ENCODE measurements around the gene MROH2A. TPM values are rescaled to one million over a fixed set of nuclear protein-coding genes. Genes with fewer than 3 reads are reported as not detected.
"Not testable (repeated sequence)": the region's sequence is repeated elsewhere in the genome, so short reads cannot be mapped to it uniquely, and the experiment has no call there.

Gene MROH2A, protein sequence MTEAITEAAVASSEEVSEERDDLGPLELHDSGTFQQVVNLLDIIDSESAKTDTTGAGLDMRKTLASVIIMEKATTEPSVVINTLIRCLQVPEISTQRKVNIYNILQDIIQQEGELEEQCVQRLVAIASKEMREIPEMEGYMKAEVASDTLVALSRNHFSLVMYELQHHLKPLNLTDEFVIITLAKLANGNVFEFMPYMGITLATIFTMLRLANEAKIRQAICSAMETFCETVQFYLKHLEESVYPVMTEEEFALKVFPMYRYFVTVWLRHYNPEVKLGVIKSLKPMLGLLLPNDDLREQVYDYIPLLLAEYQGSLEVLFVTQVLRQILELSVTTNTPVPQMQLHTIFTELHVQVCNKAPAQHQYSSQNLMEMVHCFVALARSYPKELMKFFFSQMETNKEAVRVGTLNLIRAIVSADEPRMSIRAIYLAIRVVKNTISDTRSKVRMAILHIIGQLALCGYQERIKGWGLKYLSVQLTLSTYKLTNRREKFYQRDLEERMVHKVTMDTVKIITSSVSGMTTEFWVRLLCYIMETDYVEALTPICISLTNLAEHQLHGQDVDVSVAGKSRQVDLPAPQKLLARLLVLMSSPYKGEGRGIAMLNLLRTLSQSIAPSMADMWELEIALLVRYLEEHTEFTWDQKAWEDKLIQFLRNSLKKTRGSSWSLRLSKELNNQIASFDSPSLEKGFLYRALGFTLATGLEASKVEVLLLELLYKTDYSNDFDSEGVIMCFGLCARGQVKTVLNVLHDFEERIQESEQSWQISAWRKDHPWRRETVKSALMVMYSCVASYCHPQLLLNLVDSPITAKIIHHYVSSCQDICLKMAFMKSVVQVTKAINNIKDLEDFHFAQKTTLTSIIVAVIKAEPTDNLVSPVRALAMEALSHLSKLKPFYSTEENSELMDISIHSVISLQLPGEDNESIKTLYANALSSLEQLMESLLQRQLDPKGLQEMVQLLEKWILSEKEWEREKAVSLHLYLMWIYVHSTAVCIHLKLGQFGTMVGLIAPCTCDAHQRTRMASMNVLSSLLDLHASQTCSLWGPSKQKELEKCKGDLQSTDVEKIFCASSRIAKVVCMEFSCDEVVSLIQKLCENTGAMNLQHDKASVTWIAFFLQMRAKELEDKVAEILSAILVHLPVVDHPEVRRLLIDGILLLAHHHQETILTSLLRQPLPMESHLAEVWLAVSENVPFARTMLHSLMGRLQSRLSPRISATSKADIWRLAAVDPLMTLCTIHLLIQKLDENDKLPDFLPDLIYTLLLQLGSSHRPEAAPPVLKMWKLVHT (N-terminal part only)
- not detected for polyA plus RNA-seq

- peaks cover 3 to 12% (median 5%) of the 10 kb centered on the region in 3 donors for H3K27me3 Mint-ChIP-seq (ENCODE audit: low read depth in 3 of 3)
- H3K36me3 Mint-ChIP-seq: peaks cover 0 to 4% (median 0%) of the 10 kb centered on the region in 3 donors
- DNase-seq: no peak
- no peaks in the 10 kb centered on the region for H3K4me1 Mint-ChIP-seq
- no peak within 1 kb of the TSS for H3K27ac Mint-ChIP-seq
- peaks cover 0 to 8% (median 0%) of the 10 kb centered on the region in 6 donors for H3K9me3 Mint-ChIP-seq
- no peak within 1 kb of the TSS for H3K4me3 Mint-ChIP-seq
These were observed at the start of gene MROH2A for GRCh38 chr2:233778030-233778429. TSS of gene MROH2A (plus strand) at chr2:233778330. CDS start at chr2:233779359, 1,029 bp downstream.

GRCh38 chr2:233728723-233729301 is 49.3 kb upstream of the MROH2A start, which contains the start of gene UGT1A3:
TSS of gene UGT1A3 (plus strand) at chr2:233729042. CDS start at chr2:233729127, 85 bp downstream.
- H3K9me3 Mint-ChIP-seq: no peaks in the 10 kb centered on the region
- H3K27ac Mint-ChIP-seq: no peak within 1 kb of the TSS
- H3K27me3 Mint-ChIP-seq (ENCODE audit: low read depth in 3 of 3): peaks cover 2 to 15% (median 8%) of the 10 kb centered on the region in 3 donors
- no peaks in the 10 kb centered on the region for H3K36me3 Mint-ChIP-seq
- H3K4me3 Mint-ChIP-seq: no peak within 1 kb of the TSS
- no peak for DNase-seq
- H3K4me1 Mint-ChIP-seq: no peaks in the 10 kb centered on the region

GRCh38 chr2:233736868-233737653 is 41.1 kb upstream of the MROH2A start:
- DNase-seq, H3K36me3 Mint-ChIP-seq, H3K4me3 Mint-ChIP-seq, H3K9me3 Mint-ChIP-seq, H3K4me1 Mint-ChIP-seq, H3K27ac Mint-ChIP-seq: not testable (repeated sequence)
- H3K27me3 Mint-ChIP-seq (ENCODE audit: low read depth in 3 of 3): peaks cover 3 to 28% (median 11%) of the 10 kb centered on the region in 3 donors

GRCh38 chr2:233740870-233741269 is 37.3 kb upstream of the MROH2A start:
- no peaks in the 10 kb centered on the region for H3K4me1 Mint-ChIP-seq
- no peak for DNase-seq
- peaks cover 3 to 8% (median 5%) of the 10 kb centered on the region in 3 donors for H3K27me3 Mint-ChIP-seq (ENCODE audit: low read depth in 3 of 3)
- H3K9me3 Mint-ChIP-seq: no peaks in the 10 kb centered on the region
- H3K27ac Mint-ChIP-seq: no peak overlapping the region
- no peaks in the 10 kb centered on the region for H3K36me3 Mint-ChIP-seq
- no peak overlapping the region for H3K4me3 Mint-ChIP-seq

- Mint-ChIP-seq H3K4me3 (no peak overlapping the region), H3K9me3 (no peaks in the 10 kb centered on the region), H3K36me3 (no peaks in the 10 kb centered on the region), H3K27me3 (ENCODE audit: low read depth in 3 of 3) (peaks cover 3 to 5% (median 4%) of the 10 kb centered on the region in 3 donors), H3K4me1 (no peaks in the 10 kb centered on the region), H3K27ac (no peak overlapping the region)
- no peak for DNase-seq
These were observed 34.5 kb upstream of the MROH2A start for GRCh38 chr2:233743464-233744259.

- Mint-ChIP-seq H3K27me3 (ENCODE audit: low read depth in 3 of 3) (peaks cover 0 to 7% (median 4%) of the 10 kb centered on the region in 3 donors), H3K36me3 (no peaks in the 10 kb centered on the region), H3K27ac (no peak overlapping the region), H3K4me3 (no peak overlapping the region), H3K4me1 (no peaks in the 10 kb centered on the region), H3K9me3 (peaks cover 0 to 5% (median under 1%) of the 10 kb centered on the region in 6 donors)
- DNase-seq: no peak
These were observed 32.9 kb upstream of the MROH2A start for GRCh38 chr2:233745073-233745755.

GRCh38 chr2:233745838-233746237 is 32.3 kb upstream of the MROH2A start:
- H3K27me3 Mint-ChIP-seq (ENCODE audit: low read depth in 3 of 3); H3K9me3 Mint-ChIP-seq; H3K27ac Mint-ChIP-seq; H3K4me1 Mint-ChIP-seq; H3K4me3 Mint-ChIP-seq; DNase-seq; H3K36me3 Mint-ChIP-seq: not testable (repeated sequence)

DNA sequence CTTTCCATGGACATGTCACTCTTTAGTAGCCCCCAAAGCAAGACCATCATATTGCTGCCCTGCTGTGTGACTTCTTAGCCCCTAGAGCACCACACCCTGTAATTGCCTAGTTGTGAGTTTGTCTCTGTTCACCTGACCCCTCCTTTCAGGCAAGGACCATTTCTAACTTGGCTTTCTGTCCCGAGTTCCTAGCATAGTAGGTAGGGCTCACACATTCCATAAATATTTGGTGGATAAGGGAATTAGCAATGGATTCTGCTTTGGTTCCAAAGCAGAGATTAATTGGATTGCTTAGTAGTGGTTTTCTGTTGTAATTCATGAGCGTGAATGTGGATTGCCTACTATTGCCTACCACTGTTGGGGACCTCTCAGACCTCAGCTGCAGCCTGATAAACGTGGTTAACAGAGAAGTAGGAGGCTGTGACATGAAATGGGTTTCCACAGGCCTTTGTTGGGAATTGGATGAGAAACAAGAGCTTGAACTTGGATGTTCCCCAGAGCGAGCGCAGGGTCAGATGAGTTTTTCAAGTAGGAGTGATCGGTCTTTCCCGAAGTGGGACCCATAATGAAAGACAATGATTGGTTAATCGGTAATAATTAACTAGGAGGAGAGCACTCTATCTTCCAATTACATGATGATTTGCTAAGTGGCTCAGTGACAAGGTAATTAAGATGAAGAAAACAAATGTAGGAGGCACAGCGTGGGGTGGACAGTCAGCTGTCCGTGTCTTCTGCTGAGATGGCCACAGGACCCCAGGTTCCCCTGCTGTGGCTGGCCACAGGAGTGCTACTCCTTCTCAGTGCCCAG is 31.5 kb upstream of the MROH2A start:
- Mint-ChIP-seq H3K4me1 (no peaks in the 10 kb centered on the region), H3K27ac (no peak overlapping the region), H3K4me3 (no peak overlapping the region), H3K36me3 (no peaks in the 10 kb centered on the region), H3K9me3 (peaks cover 0 to 15% (median 4%) of the 10 kb centered on the region in 6 donors), H3K27me3 (ENCODE audit: low read depth in 3 of 3) (peaks cover 0 to 10% (median 3%) of the 10 kb centered on the region in 3 donors)
- DNase-seq: no peak

GRCh38 chr2:233747283-233747544 is 30.9 kb upstream of the MROH2A start:
- no peak for DNase-seq
- Mint-ChIP-seq H3K4me1 (no peaks in the 10 kb centered on the region), H3K27ac (no peak overlapping the region), H3K9me3 (peaks cover 0 to 17% (median 4%) of the 10 kb centered on the region in 6 donors), H3K36me3 (no peaks in the 10 kb centered on the region), H3K4me3 (no peak overlapping the region), H3K27me3 (ENCODE audit: low read depth in 3 of 3) (peaks cover 0 to 15% (median 5%) of the 10 kb centered on the region in 3 donors)

- not testable (repeated sequence) for DNase-seq, H3K4me1 Mint-ChIP-seq, H3K27ac Mint-ChIP-seq, H3K4me3 Mint-ChIP-seq, H3K36me3 Mint-ChIP-seq
- peaks cover 0 to 17% (median 2%) of the 10 kb centered on the region in 3 donors for H3K27me3 Mint-ChIP-seq (ENCODE audit: low read depth in 3 of 3)
- peaks cover 0 to 17% (median 4%) of the 10 kb centered on the region in 6 donors for H3K9me3 Mint-ChIP-seq
These were observed 27.4 kb upstream of the MROH2A start for GRCh38 chr2:233750689-233751088.
